Pancreas (tissue), 10 donors: ENCODE measurements around the gene OR2L3. TPM values are rescaled to one million over a fixed set of nuclear protein-coding genes. Genes with fewer than 3 reads are reported as not detected.

ENCODE experiments used
- ATAC-seq, 4 donors: fragments of 200-7000 bp; cut with Tn5 transposase; one replicate each; pipeline versions ENCODE4 v1.8.0 to v1.9.1; 2020; ENCODE audit warnings: mild to moderate bottlenecking in 4 of 4, moderate library complexity in 4 of 4
- DNase-seq, 6 donors: peaks; one replicate each; pipeline ENCODE4 v3.0.0-alpha.2; 2020
- FAIRE-seq: peaks from 2 replicates; lab custom pipeline; 2012; peaks lifted over from hg19 to GRCh38; lab: Jason Lieb, UNC
- H3K27ac ChIP-seq, 4 donors: fragments of 200-600 bp; sonication (generic); 1 replicate in 3 of 4; 2 replicates in 1 of 4; pipeline versions ENCODE4 v1.5.0 to v1.8.0; 2020
- H3K27me3 ChIP-seq, 4 donors: fragments of 200-600 bp; one replicate each; pipeline ENCODE4 v1.8.0; 2021
- H3K36me3 ChIP-seq, 3 donors: fragments of 200-600 bp; sonication (generic) in 1 of 3; one replicate each; pipeline versions ENCODE4 v1.5.0 to v1.8.0; 2020 to 2021
- H3K4me1 ChIP-seq, 3 donors: fragments of 200-600 bp; one replicate each; pipeline ENCODE4 v1.8.0; 2021
- H3K4me3 ChIP-seq, 4 donors: fragments of 200-600 bp; sonication (generic) in 2 of 4; one replicate each; pipeline versions ENCODE4 v1.5.0 to v1.8.0; 2020 to 2021
- H3K9me3 ChIP-seq, 4 donors: fragments of 200-600 bp; one replicate each; pipeline ENCODE4 v1.8.0; 2021
- WGBS, 2 donors: extraction: QIAGEN DNeasy Blood & Tissue Kit; methylation state at CpG; one replicate each; pipeline ENCODE4 v1.1.7; 2013; 5-methylcytosine and 5-hydroxymethylcytosine counted together
- intact Hi-C, 3 donors: fragments of 100-400 bp; cut with DNase I; formaldehyde crosslinking; loops; one replicate each; pipeline versions ENCODE4 v1.11.1 to v1.14.2; 2022
- polyA plus RNA-seq, 2 donors: library from polyadenylated mRNA; stranded (reverse); fragments of 200-250 nt; gene quantifications; one replicate each; pipeline ENCODE4 v1.2.3, GENCODE V29; 2013
- total RNA-seq, 6 donors: library from RNA; stranded (reverse); fragmentation: NEBNext Ultra II Directional in 4 of 6; extraction: Animal tissue kit (Norgen Biotek cat#: 25700) in 4 of 6; gene quantifications; one replicate each; pipeline versions ENCODE4 v1.2.1 to v1.2.4, GENCODE V29; 2021 to 2023
- TF ChIP-seq, protein P1 (sequence below), 4 donors: fragments of 200-600 bp; sonication (generic) in 3 of 4; IDR thresholded peaks; one replicate each; pipeline versions ENCODE4 v1.5.0 to v1.8.0; 2021; ENCODE audit warnings: antibody characterized with exemption in 4 of 4
- donor health status: healthy with polysubstance abuse.
- donor health status: DM: no; HTN: no; CAD: no; lungs with moderate emphysema.
- donor health status: DM: no; HTN: no; CAD: no.
- donor health status: control.
- donor health status: control.
- donor health status: Bipolar disorder and iron deficiency.
- donor health status: DM: yes; HTN: yes; CAD: no.
- donor health status: DM: no; HTN: no; CAD: no.
- donor health status: DM: no; HTN: no; CAD: no.
- donor health status: DM: yes; HTN: yes; CAD: no.

The OR2L3 gene
- total and polyA plus RNA-seq, 8 donors: not detected

DNA sequence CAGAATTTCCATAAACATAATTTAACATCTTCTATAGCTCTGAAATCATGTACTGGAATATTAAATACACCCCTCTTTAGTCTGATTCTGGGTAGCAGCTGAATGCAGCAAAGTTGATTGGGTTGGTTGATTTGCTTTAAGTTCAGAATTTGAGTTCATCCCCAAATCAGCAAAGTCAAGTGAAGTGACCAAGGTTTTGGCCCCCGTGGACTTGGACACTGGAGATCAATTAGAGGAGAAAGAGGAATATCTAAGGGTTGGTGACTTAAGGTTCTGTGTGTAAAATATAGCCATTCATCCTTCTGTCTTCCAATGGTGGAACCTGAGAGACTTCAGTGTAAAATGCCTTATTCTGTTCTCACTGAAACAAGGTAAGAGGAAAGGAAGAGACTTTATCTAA is 48.2 kb downstream of the OR2L3 start, which contains the start of gene OR2L13:
Gene OR2L13, plus strand, starts transcription at position 301 of the 400 bp plus-strand sequence. CDS start 4,192 bp downstream, outside the sequence.
- Histone ChIP-seq H3K36me3 (no peaks in the 10 kb centered on the region), H3K27ac (no peak within 1 kb of the TSS), H3K4me3 (no peak within 1 kb of the TSS), H3K4me1 (no peaks in the 10 kb centered on the region), H3K27me3 (no peaks in the 10 kb centered on the region), H3K9me3 (no peaks in the 10 kb centered on the region)
- TF ChIP-seq, protein P1, sequence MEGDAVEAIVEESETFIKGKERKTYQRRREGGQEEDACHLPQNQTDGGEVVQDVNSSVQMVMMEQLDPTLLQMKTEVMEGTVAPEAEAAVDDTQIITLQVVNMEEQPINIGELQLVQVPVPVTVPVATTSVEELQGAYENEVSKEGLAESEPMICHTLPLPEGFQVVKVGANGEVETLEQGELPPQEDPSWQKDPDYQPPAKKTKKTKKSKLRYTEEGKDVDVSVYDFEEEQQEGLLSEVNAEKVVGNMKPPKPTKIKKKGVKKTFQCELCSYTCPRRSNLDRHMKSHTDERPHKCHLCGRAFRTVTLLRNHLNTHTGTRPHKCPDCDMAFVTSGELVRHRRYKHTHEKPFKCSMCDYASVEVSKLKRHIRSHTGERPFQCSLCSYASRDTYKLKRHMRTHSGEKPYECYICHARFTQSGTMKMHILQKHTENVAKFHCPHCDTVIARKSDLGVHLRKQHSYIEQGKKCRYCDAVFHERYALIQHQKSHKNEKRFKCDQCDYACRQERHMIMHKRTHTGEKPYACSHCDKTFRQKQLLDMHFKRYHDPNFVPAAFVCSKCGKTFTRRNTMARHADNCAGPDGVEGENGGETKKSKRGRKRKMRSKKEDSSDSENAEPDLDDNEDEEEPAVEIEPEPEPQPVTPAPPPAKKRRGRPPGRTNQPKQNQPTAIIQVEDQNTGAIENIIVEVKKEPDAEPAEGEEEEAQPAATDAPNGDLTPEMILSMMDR (IDR thresholded peaks at IDR 0.05): no peak
- DNase-seq (no peak), ATAC-seq (no peak), FAIRE-seq (no peak)
- 20 to 47% methylated on average over 1 of the region's 1 CpG for WGBS, 2 donors
- intact Hi-C loops: no loop called here

DNA sequence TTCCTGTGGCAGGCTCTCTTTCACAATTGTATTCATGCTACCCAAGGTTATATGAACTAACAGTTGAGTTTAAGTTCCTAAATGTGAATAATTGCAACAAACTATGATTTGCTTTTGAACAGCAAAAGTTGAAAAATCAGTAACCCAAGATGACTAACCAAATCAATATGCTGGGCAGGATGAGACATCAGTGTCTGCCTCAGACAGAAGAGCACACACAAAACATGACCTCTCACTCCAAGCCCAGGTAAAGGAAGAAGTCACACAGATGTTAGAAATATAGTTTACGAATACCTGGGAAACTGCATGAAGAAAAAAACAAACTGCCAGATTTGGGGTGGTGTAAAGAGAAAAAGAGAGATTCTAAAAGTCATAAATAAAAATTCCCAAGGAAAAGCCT is 51.9 kb downstream of the OR2L3 start:
- no peaks in the 10 kb centered on the region for H3K27me3 ChIP-seq
- WGBS, 2 donors: 44 to 50% methylated on average over 1 of the region's 1 CpG
- H3K36me3 ChIP-seq: no peaks in the 10 kb centered on the region
- no peak overlapping the region for H3K4me3 ChIP-seq
- intact Hi-C loops: no loop called here
- H3K27ac ChIP-seq: no peak overlapping the region
- TF ChIP-seq, protein P1 (IDR thresholded peaks at IDR 0.05): no peak
- no peaks in the 10 kb centered on the region for H3K4me1 ChIP-seq
- H3K9me3 ChIP-seq: no peaks in the 10 kb centered on the region
- DNase-seq (no peak), ATAC-seq (no peak), FAIRE-seq (no peak)

DNA sequence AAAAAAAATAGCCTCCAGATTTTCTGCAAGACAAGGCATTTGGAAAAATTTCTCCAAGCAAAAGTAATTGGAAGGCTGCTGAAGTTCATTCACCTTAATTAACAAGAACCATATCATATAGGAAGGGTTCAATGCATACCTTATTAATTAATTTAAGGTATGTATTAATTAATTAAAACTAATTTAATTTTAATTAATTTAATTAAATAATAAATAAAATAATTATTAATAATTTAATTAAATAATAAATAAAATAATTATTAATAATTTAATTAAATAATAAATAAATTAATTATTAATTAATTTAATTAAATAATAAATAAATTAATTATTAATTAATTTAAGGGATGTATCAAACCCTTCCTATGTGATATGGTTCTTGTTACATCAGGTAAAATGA is 56.2 kb downstream of the OR2L3 start:
- Histone ChIP-seq H3K27ac (no peak overlapping the region), H3K27me3 (no peaks in the 10 kb centered on the region), H3K9me3 (no peaks in the 10 kb centered on the region), H3K4me1 (no peaks in the 10 kb centered on the region), H3K4me3 (no peak overlapping the region), H3K36me3 (no peaks in the 10 kb centered on the region)
- FAIRE-seq (peak; percentile 99), ATAC-seq (no peak), DNase-seq (no peak)
- TF ChIP-seq, protein P1 (IDR thresholded peaks at IDR 0.05): no peak
- intact Hi-C loops: no loop called here

DNA sequence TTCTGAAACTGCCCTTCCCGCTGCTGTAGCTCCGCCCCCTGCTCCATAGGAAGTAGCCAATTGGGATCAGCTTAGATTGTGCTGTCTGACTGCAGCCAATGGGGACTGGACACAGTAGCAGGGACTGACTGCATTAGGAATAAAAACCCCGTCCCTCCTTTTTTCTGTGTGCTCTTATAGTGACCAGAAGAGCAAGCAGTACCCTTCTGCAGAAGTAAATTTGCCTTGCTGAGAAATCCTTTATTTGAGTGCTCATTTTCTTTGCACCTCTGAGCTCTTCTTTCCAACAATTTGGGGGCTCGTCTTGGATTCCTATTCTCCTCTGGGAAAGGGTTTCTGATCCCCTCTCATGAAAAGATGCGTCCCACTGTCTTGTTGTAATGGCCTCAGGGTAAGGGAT is 64.5 kb downstream of the OR2L3 start:
- Histone ChIP-seq H3K27ac (no peak overlapping the region), H3K9me3 (no peaks in the 10 kb centered on the region), H3K4me1 (no peaks in the 10 kb centered on the region), H3K4me3 (no peak overlapping the region), H3K27me3 (no peaks in the 10 kb centered on the region), H3K36me3 (no peaks in the 10 kb centered on the region)
- 43 to 64% methylated on average over 5 of the region's 5 CpGs for WGBS, 2 donors
- DNase-seq: no peak
- intact Hi-C loops: no loop called here
- ATAC-seq: no peak
- no peak for FAIRE-seq
- TF ChIP-seq, protein P1 (IDR thresholded peaks at IDR 0.05): no peak

Other genes with a start within 250 kb of the OR2L3 start
- not detected for gene OR14A16, start 222.7 kb upstream of the OR2L3 start, total RNA-seq
- gene OR14A16, start 222.7 kb upstream of the OR2L3 start, polyA plus RNA-seq: not detected
- gene OR11L1, start 204.9 kb upstream of the OR2L3 start, total RNA-seq: not detected
- not detected for gene OR11L1, start 204.9 kb upstream of the OR2L3 start, polyA plus RNA-seq
- gene TRIM58, start 189.6 kb upstream of the OR2L3 start, total RNA-seq: under 1 TPM; 0.04 to 0.47 (median 0.14) TPM
- gene TRIM58, start 189.6 kb upstream of the OR2L3 start, polyA plus RNA-seq: under 1 TPM; 0.08 to 0.14 TPM
- gene OR2W3, start 151.2 kb upstream of the OR2L3 start, total RNA-seq: under 1 TPM in 1 of 6 donors, not detected in 5; 0.23 TPM
- under 1 TPM in 1 of 2 donors, not detected in 1; 0.09 TPM for gene OR2W3, start 151.2 kb upstream of the OR2L3 start, polyA plus RNA-seq
- not detected for gene OR2T8, start 126.6 kb upstream of the OR2L3 start, total RNA-seq
- gene OR2T8, start 126.6 kb upstream of the OR2L3 start, polyA plus RNA-seq: not detected
- not detected for gene OR2AJ1, start 121.9 kb upstream of the OR2L3 start, total RNA-seq
- not detected for gene OR2AJ1, start 121.9 kb upstream of the OR2L3 start, polyA plus RNA-seq
- gene OR2L8, start 98.0 kb upstream of the OR2L3 start, total RNA-seq: not detected
- not detected for gene OR2L8, start 98.0 kb upstream of the OR2L3 start, polyA plus RNA-seq
- gene OR2AK2, start 81.6 kb upstream of the OR2L3 start, total RNA-seq: not detected
- gene OR2AK2, start 81.6 kb upstream of the OR2L3 start, polyA plus RNA-seq: not detected
- not detected for gene OR2L5, start 33.2 kb upstream of the OR2L3 start, total RNA-seq
- not detected for gene OR2L5, start 33.2 kb upstream of the OR2L3 start, polyA plus RNA-seq
- gene OR2L2, start 16.8 kb upstream of the OR2L3 start, total RNA-seq: under 1 TPM in 3 of 6 donors, not detected in 3; 0.03 to 0.06 (median 0.05) TPM
- under 1 TPM in 1 of 2 donors, not detected in 1; 0.07 TPM for gene OR2L2, start 16.8 kb upstream of the OR2L3 start, polyA plus RNA-seq
- not detected for gene OR2L13, start 48.3 kb downstream of the OR2L3 start, total RNA-seq
- gene OR2L13, start 48.3 kb downstream of the OR2L3 start, polyA plus RNA-seq: not detected
- not detected for gene OR2M5, start 98.3 kb downstream of the OR2L3 start, total RNA-seq
- not detected for gene OR2M5, start 98.3 kb downstream of the OR2L3 start, polyA plus RNA-seq
- gene OR2M2, start 128.0 kb downstream of the OR2L3 start, total RNA-seq: not detected
- gene OR2M2, start 128.0 kb downstream of the OR2L3 start, polyA plus RNA-seq: not detected
- not detected for gene OR2M3, start 150.4 kb downstream of the OR2L3 start, total RNA-seq
- under 1 TPM in 1 of 2 donors, not detected in 1; under 0.01 TPM for gene OR2M3, start 150.4 kb downstream of the OR2L3 start, polyA plus RNA-seq
- gene OR2M4, start 184.6 kb downstream of the OR2L3 start, total RNA-seq: not detected
- under 1 TPM in 1 of 2 donors, not detected in 1; 0.02 TPM for gene OR2M4, start 184.6 kb downstream of the OR2L3 start, polyA plus RNA-seq
- not detected for gene OR2T33, start 231.1 kb downstream of the OR2L3 start, total RNA-seq
- gene OR2T33, start 231.1 kb downstream of the OR2L3 start, polyA plus RNA-seq: not detected